ENCODE data around the gene HES7. TPM values are rescaled to one million over a fixed set of nuclear protein-coding genes. Genes with fewer than 3 reads are reported as not detected.

HES7 gene
- total and polyA plus RNA-seq, 8 donors: 0.58 to 0.92 TPM; not detected in 6

- H3K4me3 ChIP-seq: no peak overlapping the region
- H3K36me3 ChIP-seq: peaks cover 79 to 81% (median 81%) of the 10 kb centered on the region in 4 donors
- no peaks in the 10 kb centered on the region for H3K27me3 ChIP-seq
- peak overlapping the region in 4 of 5 donors; percentile 7 to 100 (median 26) for H3K27ac ChIP-seq
- no peak for TF ChIP-seq EP300 (IDR thresholded peaks at IDR 0.05)
- no peak for TF ChIP-seq CTCF (IDR thresholded peaks at IDR 0.05)
- TF ChIP-seq POLR2AphosphoS5 (IDR thresholded peaks at IDR 0.05): no peak
- H3K4me1 ChIP-seq: peaks cover 22 to 75% (median 47%) of the 10 kb centered on the region in 4 donors
- DNase-seq: peak in 1 of 2 donors; percentile 10
- WGBS, 5 donors: 82 to 93% (median 89%) methylated on average over 17 to 23 of the region's 23 CpGs
- H3K9me3 ChIP-seq: no peaks in the 10 kb centered on the region
- intact Hi-C loops (cut with DNase I; ENCODE audit: low total_unique reads): no loop called here
These were observed 18.4 kb upstream of the HES7 start for GRCh38 chr17:8142158-8142886.

GRCh38 chr17:8141741-8142140, 17.8 kb upstream of the HES7 start:
- WGBS, 5 donors: 82 to 94% (median 87%) methylated on average over 11 of the region's 11 CpGs

GRCh38 chr17:8141045-8141444, 17.1 kb upstream of the HES7 start:
- H3K36me3 ChIP-seq: peaks cover 66 to 68% (median 68%) of the 10 kb centered on the region in 4 donors
- TF ChIP-seq POLR2A (IDR thresholded peaks at IDR 0.05) (no peak), POLR2AphosphoS5 (IDR thresholded peaks at IDR 0.05) (no peak), CTCF (IDR thresholded peaks at IDR 0.05) (no peak), EP300 (IDR thresholded peaks at IDR 0.05) (no peak)
- peak overlapping the region in 3 of 5 donors; percentile 86 to 100 (median 93) for H3K27ac ChIP-seq
- H3K4me1 ChIP-seq: peaks cover 22 to 65% (median 42%) of the 10 kb centered on the region in 4 donors
- H3K4me3 ChIP-seq: no peak overlapping the region
- WGBS, 5 donors: 84 to 95% (median 90%) methylated on average over 7 of the region's 7 CpGs
- DNase-seq: peak in 1 of 2 donors; percentile 25
- intact Hi-C loops (cut with DNase I; ENCODE audit: low total_unique reads): no loop called here
- H3K27me3 ChIP-seq: no peaks in the 10 kb centered on the region
- H3K9me3 ChIP-seq: no peaks in the 10 kb centered on the region

More at GRCh38 chr17:8141741-8142140, 17.8 kb upstream of the HES7 start:
- H3K27me3 ChIP-seq: no peaks in the 10 kb centered on the region
- H3K9me3 ChIP-seq: no peaks in the 10 kb centered on the region
- H3K4me1 ChIP-seq: peaks cover 22 to 72% (median 45%) of the 10 kb centered on the region in 4 donors
- TF ChIP-seq EP300 (IDR thresholded peaks at IDR 0.05) (no peak), CTCF (IDR thresholded peaks at IDR 0.05) (no peak), POLR2AphosphoS5 (IDR thresholded peaks at IDR 0.05) (no peak), POLR2A (IDR thresholded peaks at IDR 0.05) (no peak)
- H3K27ac ChIP-seq: peak overlapping the region in 2 of 5 donors; percentile 38 to 100
- intact Hi-C loops (cut with DNase I; ENCODE audit: low total_unique reads): no loop called here
- H3K4me3 ChIP-seq: no peak overlapping the region
- peak in 1 of 2 donors; percentile 11 for DNase-seq
- peaks cover 73 to 75% (median 75%) of the 10 kb centered on the region in 4 donors for H3K36me3 ChIP-seq

GRCh38 chr17:8140065-8141029, 16.4 kb upstream of the HES7 start:
- Histone ChIP-seq H3K27ac (peak overlapping the region; percentile 42 to 100 (median 86)), H3K4me1 (peaks cover 22 to 60% (median 39%) of the 10 kb centered on the region in 4 donors), H3K4me3 (no peak overlapping the region), H3K9me3 (no peaks in the 10 kb centered on the region), H3K36me3 (peaks cover 59 to 61% (median 61%) of the 10 kb centered on the region in 4 donors), H3K27me3 (no peaks in the 10 kb centered on the region)
- intact Hi-C loops (cut with DNase I; ENCODE audit: low total_unique reads): no loop called here
- WGBS, 5 donors: 71 to 83% (median 76%) methylated on average over 17 to 18 of the region's 18 CpGs
- TF ChIP-seq EP300 (IDR thresholded peaks at IDR 0.05): no peak
- TF ChIP-seq POLR2A (IDR thresholded peaks at IDR 0.05): no peak
- no peak for TF ChIP-seq CTCF (IDR thresholded peaks at IDR 0.05)
- no peak for TF ChIP-seq POLR2AphosphoS5 (IDR thresholded peaks at IDR 0.05)
- peak in 1 of 2 donors; percentile 40 for DNase-seq

Measured in stomach (tissue), 9 donors.